HepG2 (cell line): ENCODE data around the gene SUCLG1.

ENCODE experiments used
- CENPX ChIP-seq: sonication (generic); formaldehyde crosslinking; IDR thresholded peaks from 2 replicates; pipeline ENCODE4 v1.9.0; 2021; ENCODE audit warnings: mild to moderate bottlenecking, missing genetic modification reagents, moderate library complexity
- EP300 ChIP-seq, 3 experiments: sonication (generic) in 1 of 3; formaldehyde crosslinking in 1 of 3; IDR thresholded peaks; 2 replicates each; pipeline versions ENCODE4 v1.5.1 to v1.6.1; 2011 to 2020; ENCODE audit warnings: low read depth in 2 of 3, low read length in 2 of 3, borderline replicate concordance in 1 of 3, improper control_type of control experiment in 1 of 3, mild to moderate bottlenecking in 1 of 3, missing genetic modification reagents in 1 of 3, moderate library complexity in 1 of 3
- HCFC1 ChIP-seq: fragments of 150-350 bp; IDR thresholded peaks from 2 replicates; pipeline ENCODE4 v1.6.1; 2014; ENCODE audit warnings: low read depth, low read length
- HNF4G ChIP-seq, 2 experiments: sonication (generic) in 1 of 2; formaldehyde crosslinking in 1 of 2; IDR thresholded peaks; 2 replicates each; pipeline versions ENCODE4 v1.4.0 to v1.6.1; 2011 to 2020; ENCODE audit warnings: borderline replicate concordance in 2 of 2, low read depth in 2 of 2, mild to moderate bottlenecking in 2 of 2, low read length in 1 of 2, missing genetic modification reagents in 1 of 2, moderate library complexity in 1 of 2
- HNRNPL ChIP-seq: fragments of 200-400 bp; formaldehyde crosslinking; IDR thresholded peaks from 2 replicates; pipeline ENCODE4 v1.6.1; 2017; ENCODE audit warnings: mild to moderate bottlenecking, low read depth, low read length
- KDM4B ChIP-seq: sonication (generic); formaldehyde crosslinking; IDR thresholded peaks from 2 replicates; pipeline ENCODE4 v1.4.0; 2020; ENCODE audit warnings: missing genetic modification reagents
- MBD4 ChIP-seq: IDR thresholded peaks from 2 replicates; pipeline ENCODE4 v1.6.1; 2012; ENCODE audit warnings: low read length, inconsistent platforms, borderline replicate concordance
- POLR2A ChIP-seq, 2 experiments: IDR thresholded peaks; 2 replicates each; pipeline ENCODE4 v1.6.1; 2011; ENCODE audit warnings: low read depth in 2 of 2, low read length in 2 of 2, mild to moderate bottlenecking in 1 of 2, moderate library complexity in 1 of 2; ENCODE audit not compliant: insufficient read depth in 1 of 2
- SMC3 ChIP-seq: IDR thresholded peaks from 2 replicates; pipeline ENCODE4 v1.6.1; 2011; ENCODE audit warnings: low read length, improper control_type of control experiment
- TF ChIP-seq, protein P1 (sequence below): sonication (generic); formaldehyde crosslinking; IDR thresholded peaks from 2 replicates; pipeline ENCODE4 v1.8.1; 2023; ENCODE audit warnings: missing genetic modification reagents, inconsistent platforms, borderline replicate concordance

DNA sequence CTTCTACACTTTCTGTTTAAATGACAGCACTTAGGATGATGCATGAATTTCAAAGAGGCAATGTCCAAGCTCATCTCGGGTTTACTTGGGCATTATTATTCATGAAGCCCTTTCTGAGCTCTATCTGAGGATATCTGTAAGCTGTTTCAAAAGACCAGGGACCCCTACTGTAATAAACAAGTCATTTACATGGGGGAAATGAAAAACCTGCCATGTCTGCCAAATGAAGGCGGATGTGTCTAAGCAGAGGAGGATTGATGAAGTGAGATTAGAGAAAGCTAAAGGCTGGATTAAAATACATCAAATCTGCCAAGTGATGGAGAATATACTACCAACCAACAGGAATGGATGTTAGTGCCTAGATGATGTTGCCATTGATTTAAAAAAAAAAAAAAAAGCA, 64.5 kb downstream of the SUCLG1 start:
- TF ChIP-seq HNRNPL (no peak), CENPX (CRISPR knock-in tag) (no peak), POLR2A (IDR thresholded peaks at IDR 0.05; ENCODE audit: insufficient read depth in 1 of 2, low read depth in 2 of 2, low read length in 2 of 2) (no peak), HNF4G (IDR thresholded peaks at IDR 0.05; ENCODE audit: borderline replicate concordance, low read depth, low read length) (no peak), HNF4G (CRISPR knock-in tag; IDR thresholded peaks at IDR 0.05; ENCODE audit: borderline replicate concordance, low read depth) (no peak), SMC3 (no peak), MBD4 (no peak), EP300 (IDR thresholded peaks at IDR 0.05; ENCODE audit: low read depth in 2 of 2, low read length in 2 of 2) (no peak), EP300 (CRISPR knock-in tag; IDR thresholded peaks at IDR 0.05; ENCODE audit: borderline replicate concordance) (no peak), HCFC1 (no peak), KDM4B (CRISPR knock-in tag) (no peak)
- TF ChIP-seq, protein P1, sequence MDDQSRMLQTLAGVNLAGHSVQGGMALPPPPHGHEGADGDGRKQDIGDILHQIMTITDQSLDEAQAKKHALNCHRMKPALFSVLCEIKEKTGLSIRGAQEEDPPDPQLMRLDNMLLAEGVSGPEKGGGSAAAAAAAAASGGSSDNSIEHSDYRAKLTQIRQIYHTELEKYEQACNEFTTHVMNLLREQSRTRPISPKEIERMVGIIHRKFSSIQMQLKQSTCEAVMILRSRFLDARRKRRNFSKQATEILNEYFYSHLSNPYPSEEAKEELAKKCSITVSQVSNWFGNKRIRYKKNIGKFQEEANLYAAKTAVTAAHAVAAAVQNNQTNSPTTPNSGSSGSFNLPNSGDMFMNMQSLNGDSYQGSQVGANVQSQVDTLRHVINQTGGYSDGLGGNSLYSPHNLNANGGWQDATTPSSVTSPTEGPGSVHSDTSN (CRISPR knock-in tag), result no peak
